Activated gamma-delta T cell treated with Interleukin-2 at 50 U/mL for 16 hours (primary cell): ENCODE results near the gene HOXD1.

ENCODE experiments used
- DNase-seq: peaks from one replicate; pipeline ENCODE4 v3.0.0-alpha.2; 2020

Gene HOXD1

DNA sequence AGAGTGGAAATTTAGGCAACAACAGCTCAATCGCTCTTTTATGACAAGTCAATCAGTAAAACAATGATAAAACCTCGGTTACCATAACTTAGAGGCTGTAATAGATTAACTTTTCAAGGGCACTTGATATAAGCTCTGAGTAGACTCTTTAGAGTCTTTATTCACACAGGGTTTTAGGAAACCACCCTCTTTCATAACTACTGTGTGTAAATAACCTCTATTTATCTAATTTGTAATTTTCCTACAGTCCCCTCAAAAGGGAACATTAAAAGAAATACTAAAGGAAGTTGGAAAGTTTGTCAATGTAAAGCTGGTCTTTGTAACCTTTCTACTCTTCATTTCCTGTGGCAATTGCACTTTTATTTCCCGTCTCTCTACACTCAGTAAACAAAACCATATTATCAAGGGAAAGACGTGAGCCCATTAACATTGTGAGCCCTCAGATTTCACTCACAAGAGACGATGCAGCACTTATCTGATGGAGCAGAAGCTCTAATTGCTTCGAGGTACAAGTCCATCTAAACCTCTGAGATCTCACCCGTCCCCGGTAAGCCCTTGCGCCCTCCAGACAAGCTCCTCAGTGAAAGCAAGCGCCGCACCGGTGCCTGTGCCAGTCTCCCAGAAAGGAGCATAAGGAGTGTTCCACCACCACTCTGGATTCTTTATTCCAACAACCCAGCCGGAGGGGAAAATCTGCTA, 1.1 kb upstream of the HOXD1 start:
- no peak for DNase-seq

DNA sequence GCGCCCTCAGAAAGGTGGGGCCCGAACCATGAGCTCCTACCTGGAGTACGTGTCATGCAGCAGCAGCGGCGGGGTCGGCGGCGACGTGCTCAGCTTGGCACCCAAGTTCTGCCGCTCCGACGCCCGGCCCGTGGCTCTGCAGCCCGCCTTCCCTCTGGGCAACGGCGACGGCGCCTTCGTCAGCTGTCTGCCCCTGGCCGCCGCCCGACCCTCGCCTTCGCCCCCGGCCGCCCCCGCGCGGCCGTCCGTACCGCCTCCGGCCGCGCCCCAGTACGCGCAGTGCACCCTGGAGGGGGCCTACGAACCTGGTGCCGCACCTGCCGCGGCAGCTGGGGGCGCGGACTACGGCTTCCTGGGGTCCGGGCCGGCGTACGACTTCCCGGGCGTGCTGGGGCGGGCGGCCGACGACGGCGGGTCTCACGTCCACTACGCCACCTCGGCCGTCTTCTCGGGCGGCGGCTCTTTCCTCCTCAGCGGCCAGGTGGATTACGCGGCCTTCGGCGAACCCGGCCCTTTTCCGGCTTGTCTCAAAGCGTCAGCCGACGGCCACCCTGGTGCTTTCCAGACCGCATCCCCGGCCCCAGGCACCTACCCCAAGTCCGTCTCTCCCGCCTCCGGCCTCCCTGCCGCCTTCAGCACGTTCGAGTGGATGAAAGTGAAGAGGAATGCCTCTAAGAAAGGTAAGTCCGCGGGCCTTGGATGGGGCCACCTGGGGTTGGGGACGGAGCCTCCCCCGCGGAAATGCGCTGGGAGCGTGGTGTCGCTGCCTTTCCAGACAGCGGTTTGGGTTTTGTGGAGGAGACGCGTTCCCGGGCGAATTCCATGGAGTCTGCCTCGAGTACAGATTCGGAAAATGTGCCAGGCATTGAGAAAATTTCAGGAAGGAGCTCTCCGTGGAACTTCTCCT, 559 bp downstream of the HOXD1 start:
- DNase-seq: no peak

DNA sequence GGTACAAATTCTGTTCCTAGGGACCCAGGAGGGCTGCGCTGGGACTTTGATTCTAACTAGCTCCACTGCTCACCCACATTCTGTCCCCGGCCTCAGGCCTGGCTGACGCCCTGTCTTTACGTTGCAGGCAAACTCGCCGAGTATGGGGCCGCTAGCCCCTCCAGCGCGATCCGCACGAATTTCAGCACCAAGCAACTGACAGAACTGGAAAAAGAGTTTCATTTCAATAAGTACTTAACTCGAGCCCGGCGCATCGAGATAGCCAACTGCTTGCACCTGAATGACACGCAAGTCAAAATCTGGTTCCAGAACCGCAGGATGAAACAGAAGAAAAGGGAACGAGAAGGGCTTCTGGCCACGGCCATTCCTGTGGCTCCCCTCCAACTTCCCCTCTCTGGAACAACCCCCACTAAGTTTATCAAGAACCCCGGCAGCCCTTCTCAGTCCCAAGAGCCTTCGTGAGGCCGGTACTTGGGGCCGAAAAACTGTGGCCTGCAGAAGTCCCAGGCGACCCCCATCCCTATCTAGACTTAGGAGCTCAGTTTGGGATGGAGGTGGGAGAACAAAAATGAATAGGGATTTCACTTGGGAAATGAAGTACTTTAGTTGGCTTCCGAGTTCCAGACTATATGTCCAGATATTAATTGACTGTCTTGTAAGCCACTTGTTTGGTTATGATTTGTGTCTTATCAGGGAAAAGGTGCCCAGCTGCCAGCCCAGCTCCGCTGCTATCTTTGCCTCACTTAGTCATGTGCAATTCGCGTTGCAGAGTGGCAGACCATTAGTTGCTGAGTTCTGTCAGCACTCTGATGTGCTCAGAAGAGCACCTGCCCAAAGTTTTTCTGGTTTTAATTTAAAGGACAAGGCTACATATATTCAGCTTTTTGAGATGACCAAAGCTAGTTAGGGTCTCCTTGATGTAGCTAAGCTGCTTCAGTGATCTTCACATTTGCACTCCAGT, 1.5 kb downstream of the HOXD1 start:
- no peak for DNase-seq

- no peak for DNase-seq
These were observed 3.9 kb downstream of the HOXD1 start for GRCh38 chr2:176192351-176192750.

GRCh38 chr2:176193048-176193447, 4.6 kb downstream of the HOXD1 start:
- DNase-seq: no peak

GRCh38 chr2:176199902-176200301, 11.4 kb downstream of the HOXD1 start:
- no peak for DNase-seq

DNA sequence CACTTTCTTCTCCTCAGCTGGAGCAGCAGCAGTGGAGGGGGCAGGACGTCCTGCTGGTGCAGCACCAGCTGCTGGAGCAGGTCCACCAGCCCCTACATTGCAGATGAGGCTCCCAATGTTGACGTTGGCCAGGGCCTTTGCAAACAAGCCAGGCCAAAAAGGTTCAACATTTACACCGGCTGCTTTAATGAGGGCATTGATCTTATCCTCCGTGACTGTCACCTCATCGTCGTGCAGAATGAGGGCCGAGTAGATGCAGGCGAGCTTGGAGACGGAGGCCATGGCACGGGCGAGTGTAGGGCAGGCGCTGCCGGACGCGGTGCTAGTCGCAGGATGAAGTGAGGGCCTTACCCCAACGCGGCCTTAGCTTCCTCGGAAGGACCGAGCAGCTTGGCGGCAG, 12.5 kb downstream of the HOXD1 start:
- no peak for DNase-seq

- no peak for DNase-seq
These were observed 14.0 kb downstream of the HOXD1 start for GRCh38 chr2:176202491-176202890.

- no peak for DNase-seq
These were observed 16.7 kb downstream of the HOXD1 start for GRCh38 chr2:176205126-176205525.

GRCh38 chr2:176206136-176206535, 17.7 kb downstream of the HOXD1 start:
- no peak for DNase-seq

GRCh38 chr2:176206682-176207081, 18.2 kb downstream of the HOXD1 start:
- DNase-seq: no peak

GRCh38 chr2:176211110-176211509, 22.6 kb downstream of the HOXD1 start:
- DNase-seq: no peak

DNA sequence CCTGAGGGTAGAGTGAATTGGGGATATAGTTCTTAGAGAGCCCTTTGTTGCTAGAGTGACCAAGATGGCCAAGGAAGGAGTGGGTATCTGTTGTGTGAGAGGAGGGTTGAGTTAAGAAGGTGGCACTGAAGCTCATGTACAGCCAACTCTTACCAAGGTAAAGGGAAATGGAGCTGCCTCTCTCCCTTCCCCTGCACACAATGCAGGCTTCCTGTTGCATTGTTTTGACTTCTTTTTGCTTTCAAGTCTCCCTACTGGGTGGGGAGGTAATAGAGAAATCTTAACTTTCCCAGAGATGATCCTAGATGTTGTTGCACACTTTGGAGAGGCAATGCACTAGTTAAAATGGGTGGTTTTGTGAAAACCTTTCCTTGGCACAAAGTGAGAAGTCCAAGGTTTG, 23.8 kb downstream of the HOXD1 start:
- no peak for DNase-seq

DNA sequence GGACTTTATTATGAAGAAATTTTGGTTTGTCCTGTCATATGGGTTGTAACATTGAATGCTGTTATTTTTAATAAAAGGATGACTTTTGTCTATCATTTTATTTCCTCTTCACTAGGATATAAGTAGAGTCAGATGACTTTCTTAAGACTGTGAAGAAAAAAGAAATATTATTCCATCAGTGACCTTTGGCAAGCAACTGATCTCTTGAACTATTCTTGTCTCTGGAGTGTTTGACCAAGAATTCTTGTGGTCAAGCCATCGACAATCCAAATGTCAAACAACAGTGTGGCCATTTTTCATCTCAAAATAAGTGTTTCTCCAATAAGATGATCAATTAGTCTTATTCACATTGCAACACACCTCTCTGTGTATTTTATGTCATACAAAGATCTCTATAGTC, 24.9 kb downstream of the HOXD1 start:
- no peak for DNase-seq

DNA sequence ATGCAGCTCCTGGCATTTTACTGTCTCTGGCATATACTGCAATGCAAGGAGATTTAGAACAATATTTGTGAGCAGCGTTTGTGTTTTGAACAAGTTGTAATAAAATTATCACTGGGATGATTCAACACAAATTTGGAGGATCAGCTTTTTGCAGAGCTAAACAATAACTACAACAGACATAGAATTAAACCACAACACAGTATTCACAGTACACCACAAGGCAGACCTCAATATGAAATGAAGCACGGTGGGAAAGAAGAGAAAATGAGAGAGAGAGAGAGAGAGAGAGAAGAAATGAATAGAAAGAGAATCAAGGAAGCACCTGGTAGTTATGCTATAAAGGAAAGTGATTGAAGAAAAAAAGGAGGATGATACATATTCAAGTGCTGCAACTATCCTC, 39.4 kb downstream of the HOXD1 start:
- no peak for DNase-seq

DNA sequence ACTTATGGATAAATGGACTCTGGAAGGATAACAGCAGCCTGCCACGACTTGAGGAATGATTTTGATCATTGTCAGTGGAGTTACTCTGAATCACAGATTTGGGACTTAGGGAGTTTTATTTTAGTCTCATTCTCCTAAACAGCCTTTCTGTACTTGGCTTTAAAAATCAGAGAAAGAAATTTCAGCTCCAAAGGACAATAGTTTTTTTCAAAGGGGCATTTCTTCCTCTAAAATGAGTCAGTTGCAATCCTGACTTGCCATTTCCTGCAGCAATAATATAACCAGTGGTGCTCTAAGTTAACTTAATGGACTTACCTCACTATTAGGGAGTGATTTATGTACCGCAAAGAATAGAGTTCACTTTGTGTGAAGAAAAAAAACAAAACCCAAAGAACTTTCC, 45.7 kb downstream of the HOXD1 start:
- no peak for DNase-seq

GRCh38 chr2:176234940-176235339, 46.5 kb downstream of the HOXD1 start:
- DNase-seq: no peak

GRCh38 chr2:176237456-176237855, 49.0 kb downstream of the HOXD1 start:
- no peak for DNase-seq

DNA sequence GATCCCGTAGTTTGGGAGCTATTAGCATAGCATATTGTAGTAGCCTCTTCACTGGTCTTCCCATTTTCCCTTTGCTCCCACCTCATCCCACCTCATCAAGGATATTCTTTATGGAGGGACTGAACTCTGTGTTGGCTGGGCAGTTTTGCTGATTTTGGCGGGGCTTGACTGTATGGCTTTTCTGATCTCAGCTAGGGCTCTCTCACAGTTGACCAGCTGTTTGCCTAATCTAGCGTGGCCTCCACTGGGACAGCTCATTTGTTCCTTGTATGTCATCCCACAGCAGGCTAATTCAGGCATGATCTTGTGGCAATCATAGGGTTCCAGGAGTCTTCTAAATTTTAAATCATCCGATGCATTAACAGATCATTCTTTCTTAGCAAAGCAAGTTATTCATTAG, 50.6 kb downstream of the HOXD1 start:
- DNase-seq: no peak

GRCh38 chr2:176240301-176240700, 51.8 kb downstream of the HOXD1 start:
- no peak for DNase-seq
